Epidermal melanocyte (primary cell): Measurements from ENCODE around the gene UROS.

ENCODE experiments used
- DNase-seq: peaks from one replicate; pipeline ENCODE4 v3.0.0; 2011; ENCODE audit warnings: low spot score; ENCODE audit not compliant: insufficient read length

Gene UROS

DNA sequence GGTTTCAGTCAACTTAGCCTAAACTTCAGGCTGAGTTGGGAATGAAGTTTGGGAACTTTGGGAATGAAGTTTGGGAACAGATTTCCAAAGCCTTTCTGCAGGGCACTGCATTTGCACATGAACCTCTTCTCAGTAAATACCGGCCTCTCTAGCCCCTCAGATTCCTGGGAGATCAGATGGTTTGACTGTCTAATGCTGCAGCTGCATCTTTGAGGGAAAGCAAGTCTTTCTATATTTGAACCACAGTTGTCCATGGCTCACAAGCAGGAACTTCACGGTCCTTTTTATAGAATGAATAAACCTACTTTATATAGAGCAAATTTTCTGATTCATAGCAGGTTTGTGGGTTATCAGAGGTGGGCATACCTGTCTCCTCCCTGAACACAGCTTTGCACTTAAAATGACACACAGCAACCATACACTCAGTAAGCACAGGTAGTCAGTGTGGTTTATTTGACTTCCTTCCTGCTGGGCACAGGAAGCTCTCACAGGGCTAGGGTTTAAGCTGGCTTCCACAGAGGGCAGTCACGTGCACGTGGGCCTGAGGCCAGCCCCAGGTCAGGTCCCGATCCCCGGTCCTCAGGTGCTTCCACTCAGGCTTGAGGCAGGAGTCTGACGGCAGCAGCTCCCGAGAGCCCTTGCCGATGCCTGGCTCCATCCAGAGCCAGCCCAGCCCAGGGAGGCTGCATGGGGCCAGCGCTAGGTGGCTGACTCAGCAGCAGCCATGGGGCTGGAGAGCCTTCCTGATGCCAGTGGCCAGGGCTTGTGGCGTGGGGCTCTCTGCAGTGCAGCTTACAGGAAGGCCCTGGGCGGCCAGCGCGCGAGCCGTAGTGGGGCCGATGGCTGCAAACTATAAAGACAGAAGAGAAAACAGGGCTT is 34.7 kb downstream of the UROS start:
- DNase-seq: no peak

DNA sequence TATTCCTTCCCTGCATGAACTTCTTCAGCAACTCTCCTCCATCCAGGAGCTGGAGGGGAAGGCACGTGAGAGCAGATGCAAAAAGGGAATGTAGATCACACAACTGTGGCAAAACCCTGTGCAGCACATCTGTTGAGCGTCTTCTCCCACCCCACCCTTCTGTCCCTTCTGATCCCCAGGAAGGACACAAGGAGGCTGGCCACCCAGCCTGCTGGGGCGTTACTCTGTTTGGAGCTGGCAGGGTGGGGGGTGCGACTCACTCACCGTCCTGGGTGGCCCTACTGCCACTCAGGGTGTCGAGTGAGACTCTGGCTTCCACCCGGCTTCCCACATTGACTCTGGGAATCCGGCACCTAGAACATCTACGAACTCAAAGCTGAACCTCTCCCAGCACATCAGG is 37.3 kb downstream of the UROS start:
- DNase-seq: no peak

DNA sequence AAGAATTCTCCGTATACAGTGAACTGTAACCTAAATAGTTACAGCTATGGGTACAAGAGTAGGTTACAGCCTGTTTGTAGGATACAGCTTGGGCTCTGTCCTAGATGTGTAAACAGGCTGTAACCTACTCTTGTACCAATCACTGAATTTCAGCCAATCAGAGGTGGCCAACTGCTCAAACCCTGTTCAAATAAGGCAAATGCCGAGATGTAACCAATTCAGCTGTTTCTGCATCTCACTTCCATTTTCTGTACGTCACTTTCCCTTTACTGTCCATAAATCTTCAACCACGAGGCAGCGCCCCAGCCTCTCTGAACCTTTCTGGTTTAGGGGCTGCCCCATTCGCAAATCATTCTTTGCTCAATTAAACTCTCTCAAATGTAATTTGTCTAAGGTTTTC is 39.1 kb downstream of the UROS start:
- no peak for DNase-seq

DNA sequence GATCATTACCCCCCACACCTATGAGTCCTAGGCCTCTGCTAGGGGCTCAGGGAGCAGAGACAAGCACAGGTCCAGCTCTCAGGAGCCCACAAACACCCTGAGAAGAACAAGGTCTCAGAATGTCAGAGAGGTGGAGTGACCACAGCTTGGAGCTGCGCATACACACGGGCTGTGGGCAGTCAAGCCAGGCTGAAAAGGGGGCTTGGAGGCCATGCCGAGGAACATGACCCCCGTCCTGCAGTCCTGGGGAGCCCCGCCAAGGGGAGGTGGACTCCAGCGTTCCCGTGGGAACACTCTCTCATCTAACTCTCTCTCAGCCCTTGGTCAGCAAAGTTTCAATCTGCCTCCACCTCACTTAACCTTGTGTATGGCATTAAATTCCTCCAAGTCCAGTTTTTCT is 39.6 kb downstream of the UROS start:
- DNase-seq: no peak

DNA sequence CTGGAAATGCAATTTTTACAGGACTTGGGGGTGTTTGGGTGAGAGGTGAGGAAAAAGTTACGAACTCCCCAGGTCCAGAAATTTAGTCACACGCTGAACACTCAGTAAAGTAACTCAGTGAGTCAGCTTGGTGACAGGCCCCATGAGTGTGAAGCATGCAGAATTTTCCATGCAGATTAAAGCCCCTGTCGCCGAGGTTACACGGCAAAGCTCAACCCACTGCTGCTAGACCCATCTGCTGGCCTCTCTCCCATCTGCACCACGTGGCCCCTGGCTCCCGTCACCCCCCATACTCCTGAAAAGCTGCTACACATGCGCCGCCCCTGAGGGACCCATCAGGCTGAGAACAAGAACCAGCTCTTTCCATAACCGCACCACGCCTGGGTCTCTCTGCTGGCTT is 40.4 kb downstream of the UROS start:
- DNase-seq: no peak

DNA sequence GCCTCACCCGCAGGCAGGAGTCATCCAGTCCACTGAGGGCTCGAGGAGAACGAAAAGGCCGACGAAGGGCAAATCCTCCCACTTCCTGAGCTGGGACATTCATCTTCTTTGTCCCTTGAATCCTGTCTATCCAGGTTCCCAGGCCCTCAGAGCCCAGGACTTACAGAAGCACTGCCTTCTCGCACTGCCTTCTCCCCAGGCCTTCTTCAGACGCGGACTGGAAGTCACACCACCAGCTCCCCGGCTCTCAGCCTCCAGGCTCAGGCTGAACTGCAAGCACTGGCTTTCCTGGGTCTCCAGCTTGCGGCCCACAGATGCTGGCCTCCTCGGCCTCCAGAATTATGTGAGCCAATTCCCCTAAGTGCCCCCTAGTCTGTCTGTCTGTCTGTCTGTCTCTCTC is 41.0 kb downstream of the UROS start:
- DNase-seq: no peak

DNA sequence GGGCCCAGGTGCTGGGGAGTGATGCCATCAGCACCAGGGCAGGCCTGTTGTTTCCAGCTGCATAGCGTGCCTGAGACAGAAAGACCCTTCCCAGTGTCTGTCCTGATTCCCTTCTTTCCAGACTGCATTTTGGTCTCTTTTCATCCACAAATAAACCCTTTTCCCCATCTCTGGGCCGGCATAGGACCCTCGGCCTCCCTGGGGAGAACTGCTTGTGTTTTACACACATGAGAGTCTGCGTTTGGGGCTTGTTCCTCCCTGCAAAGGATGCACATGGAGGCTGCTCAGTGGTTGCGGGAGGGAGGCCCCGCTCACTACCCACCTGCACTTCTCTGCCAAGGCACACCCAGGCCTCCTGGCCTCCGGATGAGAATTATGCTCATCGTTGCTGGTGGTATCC is 41.7 kb downstream of the UROS start:
- DNase-seq: no peak

DNA sequence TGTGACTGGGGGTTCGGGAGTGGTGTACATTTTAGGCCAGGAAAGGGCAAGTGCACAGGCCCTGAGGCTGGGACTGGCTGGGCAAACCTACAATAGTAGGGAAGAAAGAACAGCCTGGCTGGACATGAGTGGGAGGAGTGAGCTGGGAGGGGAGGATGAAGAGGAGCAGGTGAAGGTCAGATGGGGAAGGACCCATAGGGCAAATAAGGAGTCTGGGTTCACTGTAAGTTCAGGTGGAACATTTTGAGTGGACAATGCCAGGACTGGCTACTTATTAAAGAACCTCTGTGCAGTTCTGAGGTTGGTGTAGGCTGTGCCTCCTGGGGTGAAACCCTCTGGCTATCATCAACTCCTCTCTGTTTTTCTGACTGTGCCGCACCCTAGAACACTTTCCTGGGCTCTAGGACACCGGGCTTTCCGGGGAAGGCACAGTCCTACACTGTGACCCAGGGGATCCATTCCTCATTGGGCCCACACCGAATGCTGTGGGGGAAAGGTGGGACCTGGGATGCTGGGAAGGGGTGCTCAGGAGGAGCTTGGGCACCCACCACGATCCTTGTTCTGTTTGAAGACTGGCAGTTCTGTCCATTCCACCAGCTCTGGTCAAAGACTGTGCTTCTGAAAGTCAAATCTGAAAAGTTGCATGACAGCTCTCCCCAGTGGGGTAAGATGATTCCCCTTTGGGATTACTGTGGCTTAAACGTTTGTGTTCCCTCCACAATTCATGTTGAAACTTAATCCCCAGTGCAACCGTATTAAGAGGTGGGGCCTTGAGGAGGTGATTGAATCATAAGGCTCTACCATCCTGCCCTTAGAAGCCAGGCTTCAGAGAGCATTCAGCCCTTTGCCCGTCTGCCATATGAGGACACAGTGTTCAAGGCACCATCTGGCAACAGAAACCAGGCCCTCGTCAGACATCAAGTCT is 43.4 kb downstream of the UROS start:
- no peak for DNase-seq

DNA sequence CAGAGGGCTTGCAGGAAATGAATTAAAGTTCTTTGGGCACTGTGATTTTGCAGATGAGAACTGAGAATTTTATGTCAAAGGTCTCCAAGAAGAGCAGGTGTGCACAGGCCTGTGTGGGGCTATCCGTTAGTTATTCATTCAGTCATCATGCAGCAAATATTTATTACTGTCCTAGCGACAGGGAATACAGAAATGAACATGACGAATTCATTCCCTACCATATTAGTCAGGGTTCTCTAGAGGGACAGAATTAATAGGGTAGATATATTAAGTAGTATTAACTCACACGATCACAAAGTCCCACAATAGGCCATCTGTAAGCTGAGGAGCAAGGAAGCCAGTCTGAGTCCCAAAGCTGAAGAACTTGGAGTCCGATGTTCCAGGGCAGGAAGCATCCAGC is 44.5 kb downstream of the UROS start:
- DNase-seq: no peak

DNA sequence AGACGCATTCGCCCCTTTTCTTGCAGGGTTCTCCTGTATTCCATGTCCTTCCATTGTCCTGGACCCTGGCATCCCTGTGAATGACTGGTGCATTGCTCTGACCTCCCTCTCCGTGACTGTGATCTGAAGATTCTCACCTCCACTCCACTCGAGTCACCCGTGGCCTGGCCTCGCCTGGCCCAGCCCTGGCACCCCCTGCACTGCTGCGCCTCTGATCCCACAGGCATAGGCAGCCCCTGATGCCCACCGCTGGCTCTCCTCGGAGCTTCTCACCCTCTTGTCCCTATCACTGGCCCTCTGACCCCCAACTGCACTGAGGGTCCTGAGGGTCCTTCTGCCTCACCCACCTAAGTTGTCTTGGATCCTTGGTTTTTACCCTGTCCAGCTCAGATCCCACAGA is 45.3 kb downstream of the UROS start:
- DNase-seq: no peak

DNA sequence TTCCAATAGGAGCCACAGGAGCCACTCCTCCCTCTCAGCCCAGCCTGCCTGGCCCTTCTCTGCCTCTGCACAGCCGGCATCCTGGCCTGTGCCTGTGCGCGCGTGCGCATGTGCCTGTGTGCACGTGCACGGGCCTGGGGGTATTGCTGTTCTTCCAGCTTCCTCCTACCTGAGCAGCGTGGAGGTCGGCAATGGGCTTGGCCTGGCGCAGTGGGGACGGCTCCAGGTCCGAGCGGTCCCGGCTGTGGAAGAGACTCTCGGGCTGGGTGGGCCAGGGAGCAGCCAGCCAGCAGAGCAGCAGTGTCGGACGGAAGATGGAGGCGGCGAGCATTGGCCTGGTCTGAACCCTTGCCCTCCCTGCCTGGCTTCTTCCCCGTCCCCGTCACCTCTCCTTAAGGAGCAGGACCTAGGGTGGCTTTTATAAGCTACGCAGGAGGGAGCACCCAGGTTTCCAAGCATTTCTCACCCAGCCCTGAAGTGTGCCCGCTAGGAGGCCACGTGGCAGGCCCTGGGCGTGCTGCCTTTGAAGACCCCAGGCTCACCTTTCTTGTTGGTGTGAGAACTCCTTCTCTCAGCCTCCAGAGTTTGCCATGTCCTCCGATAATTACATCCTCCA is 47.5 kb downstream of the UROS start, which contains the start of gene MMP21:
Gene MMP21 (minus strand): TSS at position 331 of the 616 bp plus-strand sequence. CDS start 0 bp downstream, at position 331.
- DNase-seq: no peak

DNA sequence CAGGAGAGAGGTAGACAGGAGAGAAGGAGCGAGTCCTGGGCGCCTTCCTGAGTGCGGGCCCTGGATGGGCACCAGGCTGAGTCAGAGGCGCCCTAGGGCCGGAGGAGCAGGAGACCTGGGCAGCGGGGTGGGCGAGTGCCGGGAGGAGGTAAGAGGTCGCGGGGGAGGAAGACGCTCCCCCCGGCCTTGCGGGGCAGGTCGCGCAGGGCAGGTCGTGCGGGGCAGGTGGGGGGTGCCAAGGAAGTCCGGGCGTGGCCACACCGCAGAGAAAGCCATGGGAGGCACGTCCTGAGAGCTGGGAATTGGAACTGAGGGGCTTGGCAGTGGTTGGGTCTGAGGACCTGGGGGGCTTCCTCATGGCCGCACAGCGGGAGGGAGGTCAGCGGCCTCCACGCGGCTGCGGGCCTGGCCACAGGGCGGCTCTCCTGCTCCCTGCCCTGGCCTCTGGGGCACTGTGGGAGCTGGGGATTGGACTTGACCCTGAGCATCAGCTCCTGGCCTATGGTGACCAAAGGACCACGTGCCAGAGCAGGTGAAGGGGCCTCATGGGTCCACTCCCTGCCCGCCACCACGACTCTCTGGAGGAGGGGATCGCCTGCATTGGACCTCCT is 48.4 kb downstream of the UROS start:
- no peak for DNase-seq

DNA sequence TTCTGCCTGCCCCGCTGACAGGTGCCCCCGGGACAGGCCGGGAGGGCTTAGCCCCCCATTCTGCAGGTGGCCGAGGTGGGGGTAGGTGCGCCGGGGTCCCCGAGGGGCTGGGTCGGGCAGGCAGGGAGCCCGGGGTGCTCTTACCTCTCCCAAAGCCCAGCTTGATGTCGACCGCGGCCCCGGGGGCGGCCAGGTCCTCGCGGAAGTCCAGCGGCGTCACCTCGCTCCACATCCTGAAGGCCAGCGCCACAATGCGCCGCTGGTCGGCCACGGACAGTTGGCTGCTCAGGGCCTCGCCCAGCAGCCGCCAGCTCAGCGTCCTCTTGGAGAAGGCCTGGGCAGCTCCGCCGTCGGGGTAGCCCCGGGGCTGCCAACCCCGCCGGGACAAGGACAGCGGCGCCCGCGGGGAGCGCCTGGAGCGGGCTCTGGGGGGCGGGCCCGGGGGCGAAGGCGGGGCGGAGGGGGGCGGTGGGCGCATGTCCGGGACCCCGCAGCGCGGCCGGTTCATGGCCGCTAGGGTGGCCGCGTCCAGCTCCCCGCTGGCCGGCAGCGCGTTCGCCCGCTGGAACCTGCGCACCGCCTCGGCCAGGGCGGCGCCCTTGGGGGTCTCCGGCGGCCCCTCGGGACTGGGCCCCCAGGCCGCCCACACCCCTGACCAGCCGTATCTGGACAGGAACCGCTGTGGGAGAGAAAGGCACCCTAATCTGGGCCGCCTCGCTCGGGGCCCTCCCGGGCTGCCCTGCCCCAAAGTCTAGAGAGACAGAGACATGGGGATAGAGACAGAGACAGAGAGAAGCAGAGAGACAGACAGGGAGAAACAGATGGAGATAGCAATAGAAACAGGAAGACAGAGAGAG is 49.1 kb downstream of the UROS start:
- DNase-seq: no peak

DNA sequence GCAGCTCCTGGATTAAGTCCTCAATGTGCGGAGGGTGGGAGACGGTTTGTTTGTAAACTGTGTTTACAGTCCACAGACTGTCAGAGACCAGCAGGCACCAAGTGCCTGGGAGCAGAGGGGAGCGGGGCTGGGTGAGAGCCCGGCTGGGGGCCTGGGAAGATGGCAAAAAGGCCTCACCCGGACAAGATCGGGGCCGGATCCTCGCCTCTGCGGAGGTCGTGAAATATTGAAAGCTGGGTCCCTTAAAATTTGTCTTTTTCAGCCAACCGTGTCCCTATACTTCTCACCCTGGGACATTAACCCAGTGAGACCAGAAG is 50.2 kb downstream of the UROS start:
- DNase-seq: no peak

DNA sequence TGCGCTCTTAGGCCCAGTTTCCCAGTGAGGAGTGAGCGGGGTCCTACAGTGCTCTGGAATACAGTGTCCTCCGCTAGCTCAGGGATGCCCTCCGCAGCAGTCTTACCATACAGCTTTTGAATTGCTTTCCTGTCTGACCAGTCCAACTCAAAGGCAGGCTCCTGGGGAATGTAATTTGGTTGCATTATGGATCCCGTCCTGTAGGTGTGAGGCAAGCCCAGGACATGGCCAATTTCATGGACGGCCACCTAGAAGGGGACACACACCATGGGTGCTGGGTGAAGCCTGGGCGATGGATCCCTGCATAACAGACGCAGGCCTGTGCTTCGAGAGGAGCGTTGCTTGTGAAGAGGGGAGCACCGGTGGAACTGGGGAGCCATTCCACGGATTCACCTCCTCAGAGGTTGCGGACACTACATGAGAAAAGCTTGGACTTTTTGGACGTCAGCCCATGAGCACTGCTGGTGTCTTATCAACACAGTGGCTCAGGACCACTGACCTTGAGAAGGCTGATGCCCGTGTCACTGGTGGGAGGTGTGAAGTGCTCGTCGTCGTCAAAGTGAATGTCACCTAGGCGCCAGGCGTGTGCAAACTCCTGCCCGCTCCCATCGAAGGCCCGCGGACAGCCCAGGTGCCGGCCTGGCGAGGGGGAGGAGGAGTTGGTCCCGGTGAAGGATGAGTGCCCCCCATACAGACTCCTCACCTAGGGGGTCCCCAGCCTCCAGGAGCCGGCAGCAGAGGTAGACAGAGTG is 50.8 kb downstream of the UROS start:
- DNase-seq: no peak

DNA sequence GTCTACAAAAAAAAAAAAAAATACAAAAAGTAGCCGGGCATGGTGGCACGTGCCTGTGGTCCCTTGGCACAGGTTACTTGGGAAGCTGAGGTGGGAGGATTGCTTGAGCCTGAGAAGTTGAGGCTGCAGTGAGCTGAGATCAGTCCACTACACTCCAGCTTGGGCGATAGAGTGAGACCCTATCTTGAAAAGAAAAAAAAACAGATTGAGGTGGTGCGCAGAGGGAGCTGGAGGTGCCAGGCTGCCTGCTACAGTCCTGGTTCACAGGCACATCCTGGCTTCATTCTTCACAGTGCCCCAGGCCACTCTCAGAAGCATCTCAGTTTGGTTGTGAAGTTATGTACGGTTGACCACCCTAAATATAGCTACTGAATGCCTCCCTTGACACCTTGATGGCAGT is 52.2 kb downstream of the UROS start:
- no peak for DNase-seq

DNA sequence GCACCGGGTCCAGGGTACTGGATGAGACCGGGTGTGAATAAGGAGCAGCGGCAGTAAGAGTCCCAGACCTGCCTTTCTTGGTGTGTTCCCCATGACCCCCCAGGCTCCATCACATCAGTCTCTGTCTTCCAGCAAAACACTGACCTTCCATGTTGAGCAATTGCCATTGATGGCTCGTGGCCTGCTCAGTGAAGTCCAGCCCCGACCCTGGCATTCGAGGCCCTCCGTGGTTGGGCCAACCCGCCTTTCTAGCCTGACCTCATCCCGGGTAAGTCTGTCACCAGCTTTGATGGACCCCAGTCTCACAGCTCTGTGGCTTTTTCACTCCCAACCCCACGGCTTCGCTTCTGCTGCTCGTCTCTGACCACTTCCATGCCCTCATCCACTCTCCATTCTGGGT is 53.9 kb downstream of the UROS start:
- no peak for DNase-seq

DNA sequence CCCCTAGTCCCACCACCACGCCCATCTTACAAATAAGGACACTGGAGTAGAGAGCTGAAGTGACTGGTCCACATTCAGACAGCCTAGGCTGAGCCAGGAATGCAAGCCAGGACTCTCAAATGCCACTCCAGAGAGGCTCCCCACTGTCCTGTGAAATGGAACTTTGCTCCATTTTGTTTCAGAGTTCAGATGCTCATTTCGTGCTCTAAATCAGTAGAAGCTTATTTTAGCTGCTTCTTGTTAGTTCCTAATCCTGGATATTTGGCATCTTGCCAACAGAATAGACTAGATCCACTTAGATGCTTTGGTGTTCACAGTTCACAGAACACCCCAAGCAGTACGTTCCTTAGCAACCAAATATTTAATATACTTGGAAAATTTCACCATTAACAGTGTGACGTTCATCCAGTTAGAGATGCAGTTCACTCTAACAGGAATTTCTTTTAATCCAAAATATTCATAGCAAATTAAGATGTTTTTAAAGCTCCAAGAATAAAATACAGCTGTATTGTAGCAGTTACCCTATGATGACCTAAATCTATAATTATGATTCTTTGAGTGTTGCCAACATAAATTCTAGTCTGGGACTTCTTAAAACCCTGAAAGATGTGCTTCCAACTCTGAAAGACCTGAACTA is 54.7 kb downstream of the UROS start:
- peak; percentile 58 for DNase-seq

DNA sequence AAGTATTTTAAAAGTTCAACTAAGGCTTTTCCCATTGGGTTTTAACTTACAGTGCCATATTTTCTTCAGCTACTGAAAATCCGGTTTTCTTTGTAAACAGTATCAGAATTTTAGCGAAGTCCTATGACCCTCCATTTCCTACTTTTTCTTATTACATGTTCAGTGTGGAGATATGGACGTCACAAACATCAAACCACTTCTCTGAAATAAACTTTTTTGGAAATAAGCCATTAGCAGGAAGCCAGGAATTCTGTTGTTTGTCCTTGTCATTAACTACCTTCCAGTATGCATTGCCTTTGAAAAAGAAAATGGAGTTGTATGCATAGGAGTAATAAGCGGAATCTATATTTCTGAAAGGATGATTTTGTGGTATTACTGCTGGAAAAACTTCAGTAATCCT is 56.5 kb downstream of the UROS start:
- DNase-seq: no peak

DNA sequence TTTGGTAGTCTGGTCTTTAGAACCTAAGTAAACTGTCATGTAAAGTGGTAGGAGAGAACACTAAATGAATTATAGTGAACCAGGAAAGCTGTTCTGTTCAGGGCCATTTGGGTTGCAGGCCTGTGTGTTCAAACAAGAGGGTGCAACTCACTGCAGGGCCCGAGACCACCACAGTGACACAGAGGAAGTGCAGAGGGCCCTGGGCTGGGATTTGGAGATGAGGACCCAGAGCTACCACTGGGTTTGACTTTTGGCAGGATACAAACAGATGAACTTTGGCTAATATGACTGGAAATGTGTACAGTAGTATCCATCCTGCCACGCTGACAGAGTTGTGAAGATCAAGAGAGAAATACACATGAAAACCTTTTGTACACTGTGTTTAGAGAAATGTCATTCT is 57.2 kb downstream of the UROS start:
- DNase-seq: no peak
